A673 (cell line): ENCODE measurements around the gene VSIR. TPM values are rescaled to one million over a fixed set of nuclear protein-coding genes. Genes with fewer than 3 reads are reported as not detected.

ENCODE experiments used
- BruUV-seq: library from RNA; stranded (reverse); fragments of 400-500 nt; replicated peaks from 2 replicates; lab custom pipeline; 2021; lab: Mats Ljungman, UMichigan
- CTCF ChIA-PET: fragments of 300-600 bp; sonication (Branson Sonifier 250); formaldehyde crosslinking; loops from one replicate; lab custom pipeline; 2022; ENCODE audit warnings: antibody characterized with exemption; lab: Charles Lee
- POLR2A ChIA-PET: fragments of 300-600 bp; sonication (Branson Sonifier 250); formaldehyde crosslinking; loops from one replicate; lab custom pipeline; 2022; ENCODE audit warnings: antibody characterized with exemption; ENCODE audit not compliant: low non-redundant PET; lab: Charles Lee
- DNase-seq: peaks from one replicate; pipeline ENCODE4 v3.0.0-alpha.2; 2015; ENCODE audit warnings: low spot score
- H3K27ac ChIP-seq: fragments of 200-600 bp; sonication (generic); 2 replicates; pipeline ENCODE4 v1.5.1; 2016; ENCODE audit warnings: mixed run types, low read depth, mild to moderate bottlenecking, mixed read lengths, antibody characterized with exemption, low read length; ENCODE audit not compliant: poor library complexity, severe bottlenecking
- H3K27me3 ChIP-seq: fragments of 200-600 bp; sonication (generic); replicated peaks from 2 replicates; pipeline ENCODE4 v1.6.1; 2017; ENCODE audit warnings: mixed run types, low read depth, mild to moderate bottlenecking, mixed read lengths, antibody characterized with exemption, low read length; ENCODE audit not compliant: insufficient read depth, poor library complexity
- H3K36me3 ChIP-seq: fragments of 200-600 bp; sonication (generic); 2 replicates; pipeline ENCODE4 v1.6.1; 2016; ENCODE audit warnings: mixed run types, mild to moderate bottlenecking, mixed read lengths, antibody characterized with exemption, low read length; ENCODE audit not compliant: insufficient read depth, poor library complexity, severe bottlenecking
- H3K4me1 ChIP-seq: fragments of 200-600 bp; sonication (generic); 2 replicates; pipeline ENCODE4 v1.6.1; 2017; ENCODE audit warnings: mixed run types, mild to moderate bottlenecking, mixed read lengths, antibody characterized with exemption, low read length; ENCODE audit not compliant: insufficient read depth, poor library complexity, severe bottlenecking
- H3K4me3 ChIP-seq: fragments of 200-600 bp; sonication (generic); 2 replicates; pipeline ENCODE4 v1.5.1; 2016; ENCODE audit warnings: low read depth, mixed run types, mild to moderate bottlenecking, mixed read lengths, low read length; ENCODE audit not compliant: poor library complexity, severe bottlenecking
- H3K9me3 ChIP-seq: fragments of 200-600 bp; sonication (generic); 2 replicates; pipeline ENCODE4 v1.6.1; 2016; ENCODE audit warnings: mixed run types, low read depth, mild to moderate bottlenecking, mixed read lengths, antibody characterized with exemption, low read length; ENCODE audit not compliant: poor library complexity, severe bottlenecking
- CTCF ChIP-seq: fragments of 300-800, 200-600 bp; sonication (generic); conservative IDR thresholded peaks from 2 replicates; pipeline ENCODE4 v1.5.1; 2017; ENCODE audit warnings: low read depth, mild to moderate bottlenecking, antibody characterized with exemption, low read length, moderate library complexity, mixed read lengths
- EZH2 ChIP-seq: fragments of 200-600 bp; sonication (generic); IDR thresholded peaks from 2 replicates; pipeline ENCODE4 v1.6.1; 2017; ENCODE audit warnings: borderline replicate concordance, low read depth, mild to moderate bottlenecking, mixed read lengths, antibody characterized with exemption, low read length; ENCODE audit not compliant: poor library complexity, severe bottlenecking
- intact Hi-C: fragments of 100-400 bp; cut with micrococcal nuclease; formaldehyde crosslinking; loops from one replicate; pipeline ENCODE4 v1.10.0; 2022; ENCODE audit not compliant: unreplicated experiment
- total RNA-seq: library from RNA; stranded (reverse); gene quantifications from 2 replicates; pipeline ENCODE4 v1.2.3, GENCODE V29; 2021

Gene VSIR
- total RNA-seq, 1 experiment from 2014 or later, result not detected

GRCh38 chr10:71717056-71717455 is 56.3 kb downstream of the VSIR start:
- no TSS peak for BruUV-seq
- H3K27ac ChIP-seq, result no peak overlapping the region
- H3K4me3 ChIP-seq, result no peak overlapping the region
- no peaks in the 10 kb centered on the region for H3K36me3 ChIP-seq
- intact Hi-C loops, result no loop called here
- DNase-seq, result no peak
- no peaks in the 10 kb centered on the region for H3K27me3 ChIP-seq
- ChIA-PET CTCF (no interaction called here), POLR2A (no interaction called here)
- no peaks in the 10 kb centered on the region for H3K9me3 ChIP-seq
- TF ChIP-seq CTCF (no peak), EZH2 (no peak)
- H3K4me1 ChIP-seq, result peaks cover 8% of the 10 kb centered on the region

DNA sequence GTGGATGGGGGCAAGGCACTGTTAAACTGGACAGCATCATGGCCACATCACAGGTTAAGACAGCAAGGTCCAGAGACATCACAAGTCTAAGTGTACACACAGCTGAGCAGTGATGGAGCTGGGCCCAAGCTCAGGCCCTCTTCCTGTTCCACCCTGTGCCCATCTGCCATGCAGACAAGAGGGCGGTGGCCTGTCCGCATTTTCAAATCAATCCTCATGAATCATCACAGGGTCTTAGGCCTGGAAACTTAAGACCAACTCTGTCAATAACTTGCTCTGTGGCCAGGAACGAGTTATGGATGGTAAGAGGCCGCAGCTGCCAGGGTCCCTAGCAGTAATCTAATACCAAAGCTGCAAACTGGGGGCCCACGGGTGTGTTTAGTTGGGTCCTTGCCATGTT is 56.9 kb downstream of the VSIR start:
- H3K4me3 ChIP-seq, result no peak overlapping the region
- intact Hi-C loops, result no loop called here
- BruUV-seq, result no TSS peak
- H3K27ac ChIP-seq, result no peak overlapping the region
- CTCF ChIA-PET, result no interaction called here
- no peaks in the 10 kb centered on the region for H3K36me3 ChIP-seq
- no peaks in the 10 kb centered on the region for H3K9me3 ChIP-seq
- TF ChIP-seq EZH2 (no peak), CTCF (no peak)
- H3K27me3 ChIP-seq, result no peaks in the 10 kb centered on the region
- POLR2A ChIA-PET, result no interaction called here
- peaks cover 8% of the 10 kb centered on the region for H3K4me1 ChIP-seq
- no peak for DNase-seq

DNA sequence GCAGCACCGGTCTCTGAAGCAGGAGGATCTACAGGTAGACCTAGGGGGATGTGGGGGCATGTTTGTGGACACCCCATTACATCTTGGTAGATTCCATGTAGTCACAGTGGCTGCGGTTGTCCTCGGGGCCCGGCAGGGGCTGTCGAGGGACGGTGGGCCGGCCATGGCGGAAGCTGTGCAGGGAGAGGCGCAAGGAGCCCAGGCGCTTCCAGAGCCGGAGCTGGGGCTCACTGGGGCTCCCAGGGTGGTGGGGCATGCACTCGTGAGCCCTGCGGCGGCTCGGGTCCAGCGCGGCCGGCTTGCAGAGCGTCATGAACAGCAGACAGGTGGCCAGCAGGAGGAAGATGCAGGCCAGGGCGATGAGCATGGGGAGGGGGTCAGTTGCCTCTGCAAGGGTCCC is 57.5 kb downstream of the VSIR start:
- no peak for TF ChIP-seq EZH2
- no peak for TF ChIP-seq CTCF
- no peak overlapping the region for H3K4me3 ChIP-seq
- no peaks in the 10 kb centered on the region for H3K27me3 ChIP-seq
- intact Hi-C loops, result no loop called here
- H3K36me3 ChIP-seq, result no peaks in the 10 kb centered on the region
- H3K9me3 ChIP-seq, result no peaks in the 10 kb centered on the region
- H3K27ac ChIP-seq, result no peak overlapping the region
- no peak for DNase-seq
- BruUV-seq, result no TSS peak
- CTCF ChIA-PET, result no interaction called here
- H3K4me1 ChIP-seq, result peaks cover 8% of the 10 kb centered on the region
- POLR2A ChIA-PET, result no interaction called here
